ENCODE measurements around the gene VPS26A.

DNA sequence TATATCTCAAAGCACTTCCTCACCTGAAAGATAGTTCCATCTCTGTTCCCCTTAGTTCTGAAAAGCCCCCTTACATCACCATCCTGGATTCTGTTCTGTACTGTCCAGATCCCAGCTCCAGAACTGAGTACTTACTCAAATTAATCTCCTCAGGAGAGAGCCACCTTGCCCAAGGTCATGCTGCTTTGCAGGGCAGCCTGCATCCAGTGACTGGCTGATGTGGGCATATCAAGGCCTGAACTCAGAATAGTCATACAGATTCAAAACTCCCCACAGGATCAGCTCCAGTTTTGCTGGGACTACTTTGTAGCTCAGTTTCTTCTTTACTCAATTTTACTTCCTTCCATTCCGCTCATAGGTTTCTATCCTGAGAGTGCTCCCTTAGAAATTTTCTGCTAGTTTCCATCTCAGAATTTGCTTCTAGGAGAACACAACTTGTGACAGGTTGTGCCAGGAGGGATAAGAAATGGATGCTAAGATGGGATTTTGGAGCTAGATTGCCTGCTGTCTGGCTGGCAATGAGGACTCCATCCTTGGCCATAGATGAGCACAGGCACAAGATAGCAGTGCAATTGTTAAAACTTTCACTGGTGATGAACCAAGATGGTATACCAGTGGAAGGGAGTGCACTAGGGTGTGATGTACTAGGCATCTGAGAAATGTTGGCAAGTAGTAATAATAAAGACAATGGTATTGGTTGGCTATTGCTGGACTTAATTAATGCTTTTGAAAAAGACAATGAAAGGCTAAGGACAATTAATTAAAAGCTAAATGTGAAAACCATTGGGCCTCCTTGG is 18.8 kb upstream of the VPS26A start:
- TF ChIP-seq CTCF (conservative IDR thresholded peaks at IDR 0.05 in 1 of 2, IDR thresholded peaks at IDR 0.05 in 1 of 2; ENCODE audit: extremely low read depth in 1 of 2, insufficient read depth in 1 of 2, low read depth in 1 of 2, low read length in 2 of 2) (no peak), EZH2 (IDR thresholded peaks at IDR 0.05; ENCODE audit: borderline replicate concordance, low read length) (no peak)
